Activated T-helper 1 cell treated with anti-CD3 and anti-CD28 coated beads, Interleukin-2, amount 50 U/mL, for 16 hours (primary cell): ENCODE data around the gene CBLN1.

Experiments used
- DNase-seq, 2 donors: peaks; one replicate each; pipeline ENCODE4 v3.0.0-alpha.2; 2020; ENCODE audit warnings: low read depth in 1 of 2, low spot score in 1 of 2

Gene CBLN1

GRCh38 chr16:49281480-49281842 is at the start of gene CBLN1:
CBLN1 (minus strand) TSS chr16:49281838; CDS start chr16:49281465, 373 bp downstream.
- no peak for DNase-seq

- no peak for DNase-seq
Measured at GRCh38 chr16:49330562-49331201, 49.0 kb upstream of the CBLN1 start.

GRCh38 chr16:49328325-49328724 is 46.7 kb upstream of the CBLN1 start:
- DNase-seq, result no peak

- DNase-seq, result no peak
Measured at GRCh38 chr16:49327466-49327865, 45.8 kb upstream of the CBLN1 start.

- no peak for DNase-seq
Measured at GRCh38 chr16:49324703-49325102, 43.1 kb upstream of the CBLN1 start.

GRCh38 chr16:49315602-49316001 is 34.0 kb upstream of the CBLN1 start:
- no peak for DNase-seq

GRCh38 chr16:49312389-49312985 is 30.8 kb upstream of the CBLN1 start:
- DNase-seq, result no peak

GRCh38 chr16:49311823-49312222 is 30.2 kb upstream of the CBLN1 start:
- no peak for DNase-seq

GRCh38 chr16:49307176-49307575 is 25.5 kb upstream of the CBLN1 start:
- DNase-seq, result no peak

GRCh38 chr16:49305406-49305805 is 23.8 kb upstream of the CBLN1 start:
- no peak for DNase-seq

GRCh38 chr16:49292413-49292812 is 10.8 kb upstream of the CBLN1 start:
- no peak for DNase-seq

- no peak for DNase-seq
Measured at GRCh38 chr16:49287572-49287971, 5.9 kb upstream of the CBLN1 start.

- DNase-seq, result no peak
Measured at GRCh38 chr16:49284962-49285361, 3.3 kb upstream of the CBLN1 start.

- DNase-seq, result no peak
Measured at GRCh38 chr16:49283376-49284049, 1.9 kb upstream of the CBLN1 start.

GRCh38 chr16:49282690-49283375 is 1.2 kb upstream of the CBLN1 start:
- DNase-seq, result no peak

- DNase-seq, result no peak
Measured at GRCh38 chr16:49281843-49282642, 405 bp upstream of the CBLN1 start.

- no peak for DNase-seq
Measured at GRCh38 chr16:49280841-49281371, 732 bp downstream of the CBLN1 start.

GRCh38 chr16:49280105-49280741 is 1.4 kb downstream of the CBLN1 start:
- DNase-seq, result no peak

GRCh38 chr16:49278944-49279725 is 2.5 kb downstream of the CBLN1 start:
- no peak for DNase-seq

- no peak for DNase-seq
Measured at GRCh38 chr16:49278567-49278827, 3.1 kb downstream of the CBLN1 start.
